Tibial nerve (tissue), 4 donors: ENCODE data around the gene PCDH9.

Source experiments
- CTCF ChIP-seq, 5 experiments: fragments of 200-600 bp in 3 of 5; fragments of 450-650 bp in 2 of 5; sonication (generic) in 3 of 5; IDR thresholded peaks; one replicate each; pipeline ENCODE4 v1.5.1; 2016 to 2019; ENCODE audit warnings: antibody characterized with exemption in 5 of 5, mild to moderate bottlenecking in 3 of 5, moderate library complexity in 2 of 5
- EP300 ChIP-seq, 2 donors: sonication (generic); formaldehyde crosslinking; IDR thresholded peaks; one replicate each; pipeline ENCODE4 v1.6.1; 2017; ENCODE audit warnings: antibody characterized with exemption in 2 of 2, mild to moderate bottlenecking in 1 of 2
- POLR2A ChIP-seq, 2 donors: fragments of 450-650 bp; IDR thresholded peaks; one replicate each; pipeline ENCODE4 v1.6.1; 2017; ENCODE audit warnings: antibody characterized with exemption in 2 of 2, mild to moderate bottlenecking in 2 of 2, moderate library complexity in 2 of 2

- TF ChIP-seq CTCF (IDR thresholded peaks at IDR 0.05), result no peak
- TF ChIP-seq POLR2A (IDR thresholded peaks at IDR 0.05), result no peak
- TF ChIP-seq EP300 (IDR thresholded peaks at IDR 0.05), result peak in 1 of 2 donors; percentile 56
Measured at GRCh38 chr13:67101730-67102467, 128.2 kb downstream of the PCDH9 start.
